CD4-positive, alpha-beta T cell treated with Interleukin-12 subunit alpha and Interleukin-12 subunit beta, for 1 hour (primary cell): ENCODE results near the gene CYP26A1.
"Not testable (repeated sequence)": the region's sequence is repeated elsewhere in the genome, so short reads cannot be mapped to it uniquely, and the experiment has no call there.

Experiments used
- DNase-seq: peaks from one replicate; pipeline ENCODE4 v3.0.0-alpha.2; 2020

The CYP26A1 gene

DNA sequence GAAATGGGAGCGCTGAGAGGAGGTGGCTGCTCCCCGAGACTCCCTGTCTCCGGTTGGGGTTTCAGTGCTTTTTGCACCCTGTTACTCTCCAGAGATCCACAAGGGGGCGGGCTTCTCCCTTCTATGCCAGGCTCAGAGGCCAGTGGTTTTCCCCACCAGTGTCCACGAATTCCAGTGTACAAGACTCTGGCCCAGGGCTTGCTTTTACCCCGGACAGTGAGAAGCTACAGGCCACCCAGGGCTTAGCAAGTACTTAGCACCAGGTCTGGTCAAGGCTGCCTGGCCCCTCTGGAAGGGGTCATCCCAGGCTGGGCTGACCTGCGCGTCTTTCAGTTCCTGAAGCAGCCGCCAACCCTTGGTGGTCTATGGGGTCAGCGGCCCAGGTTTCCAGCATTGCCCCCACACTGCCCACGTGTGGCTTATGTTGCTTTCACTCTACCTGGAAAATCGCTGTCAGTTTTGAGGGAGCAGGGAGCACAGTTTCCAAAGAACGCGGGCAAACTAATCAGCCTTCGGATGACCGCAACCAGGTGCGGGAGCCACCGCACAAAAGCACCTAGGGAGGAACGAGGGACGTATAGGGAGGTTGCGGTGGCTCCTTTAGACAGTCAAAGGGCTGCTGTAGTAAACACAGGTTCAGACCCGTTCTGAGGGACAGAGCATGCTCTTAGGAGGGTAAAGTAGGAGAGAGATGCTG is 6.8 kb downstream of the CYP26A1 start:
- peak; percentile 49 for DNase-seq

GRCh38 chr10:93081318-93081717 is 7.6 kb downstream of the CYP26A1 start:
- DNase-seq: no peak

GRCh38 chr10:93081834-93082233 is 8.1 kb downstream of the CYP26A1 start:
- DNase-seq: no peak

DNA sequence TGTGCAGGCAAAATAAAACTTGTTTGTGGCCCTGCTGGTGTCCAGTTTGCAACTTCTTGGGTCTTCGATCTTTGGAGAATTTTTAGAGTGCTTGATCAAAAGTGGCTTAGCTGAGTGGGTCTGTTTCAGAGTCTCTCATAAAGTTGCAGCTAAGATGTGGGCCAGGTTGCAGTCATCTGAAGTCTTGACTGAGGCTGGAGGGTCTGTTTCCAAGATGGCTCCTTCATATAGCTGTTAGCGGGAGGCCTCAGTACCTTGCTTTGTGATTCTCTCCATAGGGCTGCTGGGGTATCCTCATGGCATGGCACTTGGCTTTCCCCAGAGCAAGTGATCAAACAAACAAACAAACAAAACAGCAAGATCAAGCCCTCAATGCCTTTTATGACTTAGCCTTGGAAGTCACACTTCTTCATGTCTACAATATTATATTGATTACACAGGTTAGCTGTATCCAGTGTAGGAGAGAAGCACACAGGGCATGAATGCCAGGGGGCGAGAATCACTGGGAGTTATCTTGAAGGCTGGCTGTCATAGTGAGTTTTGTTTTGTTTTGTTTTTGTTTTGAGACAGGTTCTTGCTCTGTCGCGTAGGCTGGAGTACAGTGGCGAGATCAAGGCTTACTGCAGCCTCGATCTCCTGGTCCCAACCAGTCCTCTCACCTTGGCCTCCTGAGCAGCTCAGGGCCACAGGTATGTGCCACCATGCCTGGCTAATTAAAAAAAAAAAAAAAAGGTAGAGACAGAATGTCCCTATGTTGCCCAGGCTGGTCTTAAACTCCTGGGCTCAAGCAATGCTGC is 10.2 kb downstream of the CYP26A1 start:
- no peak for DNase-seq

DNA sequence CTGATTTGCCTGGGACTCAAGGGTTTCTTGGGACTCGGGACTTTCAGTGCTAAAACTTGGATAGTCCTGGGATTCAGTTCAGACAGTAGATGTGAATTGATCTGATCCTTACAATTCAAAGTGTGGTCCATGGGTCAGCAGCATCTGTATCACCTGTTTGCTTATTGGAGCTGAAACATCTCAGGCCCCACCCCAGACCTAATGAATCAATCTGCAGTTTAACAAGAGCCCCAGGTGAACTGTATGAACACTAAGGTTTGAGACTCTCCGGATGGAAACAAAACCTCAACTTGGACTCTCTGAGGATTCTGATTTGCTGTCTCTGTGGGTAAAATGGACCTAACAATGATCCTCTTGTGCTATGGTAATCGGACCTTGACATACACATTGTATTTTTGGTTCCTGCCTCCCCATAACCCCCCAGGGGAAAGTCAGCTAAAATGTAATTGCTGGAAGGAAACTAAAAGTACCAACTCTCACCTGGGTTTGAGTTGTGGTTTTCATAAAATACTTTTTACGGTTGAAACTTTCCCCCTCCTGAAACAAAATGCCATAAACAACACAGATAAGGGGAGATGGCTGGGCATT is 11.7 kb downstream of the CYP26A1 start:
- DNase-seq: no peak

GRCh38 chr10:93086289-93086688 is 12.6 kb downstream of the CYP26A1 start:
- no peak for DNase-seq

GRCh38 chr10:93087846-93088245 is 14.2 kb downstream of the CYP26A1 start:
- DNase-seq: no peak

DNA sequence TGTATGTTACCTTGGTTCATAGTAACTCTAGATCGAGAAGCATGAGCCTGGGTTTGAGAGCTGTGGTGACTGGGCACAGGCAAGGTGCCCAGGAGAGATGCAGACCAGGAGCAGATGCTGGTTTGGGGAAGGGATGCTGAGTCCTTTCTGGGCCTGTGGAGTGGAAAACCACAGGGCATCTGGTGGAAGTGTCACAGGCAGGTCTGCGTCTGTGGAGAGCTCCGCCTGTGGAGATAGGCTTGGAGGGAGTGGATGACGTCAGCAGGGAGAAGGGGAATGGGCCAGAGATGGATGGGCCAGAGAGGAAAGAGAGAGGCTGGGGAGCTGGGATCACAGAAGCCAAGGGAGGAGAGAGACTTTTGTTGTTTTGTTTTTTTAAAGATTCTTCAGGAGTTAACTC is 14.8 kb downstream of the CYP26A1 start:
- no peak for DNase-seq

GRCh38 chr10:93090619-93091018 is 16.9 kb downstream of the CYP26A1 start:
- no peak for DNase-seq

- no peak for DNase-seq
These were observed 18.3 kb downstream of the CYP26A1 start for GRCh38 chr10:93091960-93092359.

DNA sequence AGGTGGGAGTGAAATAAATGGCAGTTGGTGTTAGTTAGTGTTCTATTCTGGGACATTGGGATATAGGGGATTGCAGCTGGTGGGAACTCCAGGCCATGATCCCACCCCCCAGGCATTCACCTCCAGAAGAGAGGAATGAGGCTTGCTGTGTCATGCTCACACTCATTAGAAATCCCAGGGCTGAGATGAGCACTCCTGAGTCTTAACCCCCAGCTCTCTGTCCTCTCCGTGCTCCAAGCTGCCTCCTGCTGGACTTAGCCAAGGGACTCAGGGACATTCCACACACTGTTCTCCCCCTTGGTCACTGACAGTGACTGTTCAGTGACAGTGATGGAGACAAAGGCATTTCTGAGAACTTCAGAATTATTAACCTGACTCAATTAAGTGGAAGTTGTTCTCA is 21.5 kb downstream of the CYP26A1 start:
- no peak for DNase-seq

DNA sequence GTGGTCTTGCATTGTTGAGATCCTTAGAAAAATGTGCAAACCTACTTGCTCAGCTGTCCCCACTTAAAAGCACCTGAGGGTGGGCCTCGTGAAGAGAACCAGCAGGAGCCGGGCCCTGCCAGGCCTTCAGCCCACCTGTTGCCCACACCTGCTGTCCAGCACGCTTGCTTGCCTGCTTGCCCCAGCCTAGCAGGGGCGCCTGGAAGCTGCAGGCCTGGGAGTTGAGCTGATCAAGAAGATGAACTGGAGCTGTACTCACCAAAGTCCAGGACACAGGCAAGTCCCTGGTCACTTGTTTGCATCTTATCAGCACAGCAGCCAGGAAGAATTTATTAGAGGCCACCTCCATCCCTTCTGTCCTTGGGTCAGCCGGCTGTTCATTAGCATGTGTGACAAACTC is 23.2 kb downstream of the CYP26A1 start:
- DNase-seq: no peak

DNA sequence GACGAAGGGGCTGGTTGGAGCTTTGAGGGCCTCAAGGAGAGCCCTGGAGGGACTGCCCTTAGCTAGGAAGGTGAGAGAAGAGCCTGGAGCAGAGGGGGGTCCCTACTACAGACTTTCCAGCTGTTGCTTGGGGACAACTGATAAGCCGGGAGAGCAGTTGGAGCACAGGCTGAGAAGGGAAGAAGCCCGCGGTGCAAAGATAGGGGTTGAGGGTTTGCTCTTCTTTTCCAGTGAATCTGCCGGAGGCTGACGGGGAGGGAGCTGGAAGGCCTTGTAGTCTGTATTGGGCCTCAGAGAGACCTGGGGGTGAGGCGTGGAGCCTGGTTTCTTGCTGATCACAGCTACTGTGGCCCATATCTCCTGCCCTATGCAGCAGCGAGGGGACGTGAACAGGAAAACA is 23.7 kb downstream of the CYP26A1 start:
- DNase-seq: no peak

- DNase-seq: no peak
These were observed 25.1 kb downstream of the CYP26A1 start for GRCh38 chr10:93098816-93099215.

- no peak for DNase-seq
These were observed 26.0 kb downstream of the CYP26A1 start for GRCh38 chr10:93099670-93100069.

GRCh38 chr10:93101148-93101547 is 27.5 kb downstream of the CYP26A1 start:
- not testable (repeated sequence) for DNase-seq

- DNase-seq: no peak
These were observed 30.3 kb downstream of the CYP26A1 start for GRCh38 chr10:93103953-93104352.

DNA sequence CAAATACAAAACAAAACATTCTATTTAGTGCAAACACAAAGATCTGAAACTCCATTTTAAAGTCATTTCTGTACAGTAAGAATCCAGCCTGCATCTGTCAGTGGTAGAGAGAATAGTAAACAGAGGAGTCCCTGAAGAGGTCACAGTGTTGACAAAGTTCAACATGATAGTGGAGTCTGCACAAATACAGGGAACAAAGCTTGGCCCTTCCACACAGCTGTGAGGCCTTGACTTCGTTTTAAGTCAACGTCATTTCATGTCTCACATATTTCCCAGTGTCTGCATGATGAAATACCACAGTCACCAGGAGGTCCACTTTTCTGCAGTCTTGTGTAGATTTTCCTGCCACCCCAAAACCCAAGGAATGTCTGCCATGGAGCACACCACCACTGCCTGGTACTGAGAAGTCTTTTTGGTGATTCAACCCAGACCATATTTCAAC is 33.0 kb downstream of the CYP26A1 start:
- DNase-seq: no peak

DNA sequence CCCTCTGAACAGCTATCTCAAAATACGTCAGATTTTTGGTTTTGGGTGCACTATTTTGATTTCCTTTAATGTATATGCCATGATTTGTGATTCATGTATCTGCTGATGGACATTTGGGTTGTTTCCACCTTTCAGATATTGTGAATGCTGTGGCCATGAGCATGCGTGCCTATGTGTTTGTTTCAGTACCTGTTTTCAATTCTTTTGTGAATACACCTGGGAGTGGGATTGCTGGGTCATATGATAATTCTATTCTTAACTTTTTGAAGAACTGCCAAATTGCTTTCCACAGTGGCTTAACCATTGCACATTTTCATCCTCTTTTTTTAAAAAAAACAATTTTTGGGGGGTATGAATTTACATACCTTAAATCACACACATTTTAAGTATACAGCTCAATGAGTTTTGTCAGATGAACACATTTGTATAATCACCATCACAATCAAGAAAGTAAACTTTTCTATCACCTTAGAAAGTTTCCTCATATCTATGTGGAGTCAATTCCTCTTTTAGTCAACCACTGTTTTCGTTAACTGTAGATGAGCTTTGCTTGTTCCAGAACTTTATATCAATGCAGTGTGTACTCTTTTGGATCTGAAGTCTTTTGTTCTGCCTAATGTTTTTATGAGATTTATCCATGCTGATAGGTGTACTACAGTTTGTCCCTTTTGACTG is 36.9 kb downstream of the CYP26A1 start:
- no peak for DNase-seq

DNA sequence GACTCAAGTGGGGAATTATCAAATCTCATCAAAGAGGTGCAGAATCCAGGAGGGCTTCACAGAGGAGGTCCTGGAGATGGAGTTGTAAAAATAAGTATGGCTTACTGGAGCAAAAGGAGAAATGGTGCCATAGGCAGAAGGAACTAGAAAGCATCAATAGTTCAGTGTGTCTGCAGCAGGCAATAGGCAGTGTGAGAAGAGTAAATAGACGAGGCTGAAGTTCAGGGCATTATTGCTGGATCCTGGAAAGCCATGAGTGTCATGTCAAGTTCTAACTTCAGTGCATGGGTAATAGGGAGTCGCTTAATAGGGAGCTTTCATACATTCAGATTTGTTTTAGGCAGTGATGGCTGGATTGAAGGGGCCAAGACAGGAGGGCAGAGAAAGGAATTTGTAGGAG is 39.3 kb downstream of the CYP26A1 start:
- no peak for DNase-seq

DNA sequence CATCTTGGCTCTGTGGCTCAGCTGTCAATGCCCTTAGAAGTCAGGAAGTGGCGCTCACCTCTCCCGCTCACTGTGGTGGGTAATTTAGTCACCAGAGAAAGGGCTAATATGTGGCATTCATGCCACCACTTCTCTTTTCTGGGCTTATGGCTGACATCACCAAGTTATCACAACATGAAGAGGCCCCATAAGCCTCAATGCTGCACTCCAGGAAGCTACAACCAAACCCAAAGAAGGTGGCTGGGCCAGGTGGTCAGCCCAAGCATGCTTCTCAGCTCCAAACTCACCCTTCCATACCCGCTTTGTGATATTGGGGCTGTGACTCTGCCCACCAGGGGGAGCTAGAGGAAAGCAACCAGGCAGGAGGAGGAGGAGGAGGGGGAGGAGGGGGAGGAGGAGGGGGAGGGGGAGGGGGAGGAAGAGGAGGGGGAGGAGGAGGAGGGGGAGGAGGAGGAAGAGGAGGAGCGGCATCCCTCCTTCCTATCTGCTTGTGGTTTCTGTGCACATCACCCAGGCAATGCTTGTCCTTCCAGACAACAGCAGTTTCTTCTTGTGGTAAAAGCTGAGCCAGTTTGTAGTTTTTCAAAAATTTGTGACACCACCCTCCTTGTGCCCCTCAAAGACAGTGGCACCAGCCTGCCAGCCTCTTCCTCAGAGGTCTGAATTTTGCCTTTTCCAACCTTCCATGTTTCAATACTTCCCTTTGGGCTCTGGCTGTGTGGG is 42.1 kb downstream of the CYP26A1 start:
- DNase-seq: peak; percentile 71

DNA sequence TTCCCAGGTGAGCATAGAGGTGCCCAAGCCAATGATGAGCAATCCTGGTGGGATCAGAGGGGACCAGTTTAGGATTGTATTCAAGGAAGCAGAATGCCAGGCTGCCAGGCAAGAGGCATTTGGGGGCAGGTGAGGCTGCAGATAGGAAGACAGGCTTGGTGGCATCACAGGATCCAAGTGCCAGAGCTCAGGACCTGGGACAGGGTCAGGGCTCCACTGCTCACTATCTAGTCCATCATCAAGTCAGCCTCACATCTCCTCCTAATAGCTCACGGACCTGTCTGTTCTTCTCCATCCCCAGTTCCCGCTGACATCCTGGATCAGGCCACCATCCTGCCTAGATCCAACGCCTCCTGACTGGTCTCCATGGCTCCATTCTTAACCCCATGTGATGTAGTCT is 47.6 kb downstream of the CYP26A1 start:
- no peak for DNase-seq

DNA sequence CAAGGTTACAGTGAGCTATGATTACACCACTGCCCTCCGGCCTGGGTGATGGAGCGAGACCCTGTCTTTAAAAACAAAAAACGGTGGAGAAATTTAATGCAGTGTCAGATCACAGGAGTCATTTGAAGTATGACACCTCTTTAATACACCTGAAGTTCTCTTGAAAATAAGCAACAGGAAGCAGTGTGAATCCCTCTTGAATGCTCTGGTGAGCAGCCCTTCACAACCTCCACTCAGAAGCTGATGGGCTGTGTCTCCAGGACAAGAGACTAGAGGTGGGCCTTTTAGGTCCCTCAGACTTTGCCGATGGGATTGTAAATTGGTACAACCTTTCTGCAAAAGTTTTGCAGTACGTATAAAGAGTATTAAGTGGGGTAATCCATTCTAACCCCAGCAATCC is 50.1 kb downstream of the CYP26A1 start:
- DNase-seq: no peak
